Upper lobe of right lung (tissue), 1 donor: ENCODE data around the gene VAMP2. TPM values are rescaled to one million over a fixed set of nuclear protein-coding genes. Genes with fewer than 3 reads are reported as not detected.

Experiments used
- ATAC-seq: fragments of 200-7000 bp; cut with Tn5 transposase; one replicate; pipeline ENCODE4 v1.9.1; 2020; ENCODE audit warnings: mild to moderate bottlenecking, moderate library complexity
- DNase-seq: peaks from one replicate; pipeline ENCODE4 v3.0.0-alpha.2; 2020
- H3K27ac ChIP-seq: fragments of 200-600 bp; one replicate; pipeline ENCODE4 v1.8.0; 2022
- H3K27me3 ChIP-seq: fragments of 200-600 bp; one replicate; pipeline ENCODE4 v1.8.0; 2022; ENCODE audit warnings: mild to moderate bottlenecking
- H3K36me3 ChIP-seq: fragments of 200-600 bp; one replicate; pipeline ENCODE4 v1.8.0; 2022
- H3K4me1 ChIP-seq: fragments of 200-600 bp; one replicate; pipeline ENCODE4 v1.8.0; 2022
- H3K4me3 ChIP-seq: fragments of 200-600 bp; one replicate; pipeline ENCODE4 v1.8.0; 2022; ENCODE audit warnings: mild to moderate bottlenecking
- H3K9me3 ChIP-seq: fragments of 200-600 bp; one replicate; pipeline ENCODE4 v1.8.0; 2022
- intact Hi-C: fragments of 100-400 bp; cut with DNase I; formaldehyde crosslinking; loops from one replicate; pipeline ENCODE4 v1.11.0; 2022
- total RNA-seq: library from RNA; stranded (reverse); fragmentation: NEBNext Ultra II Directional; extraction: Animal tissue kit (Norgen Biotek cat#: 25700); gene quantifications from one replicate; pipeline ENCODE4 v1.2.1, GENCODE V29; 2021
- TF ChIP-seq, protein P1 (sequence below): fragments of 200-600 bp; IDR thresholded peaks from one replicate; pipeline ENCODE4 v1.8.0; 2022; ENCODE audit warnings: antibody characterized with exemption
- donor health status: DM: no; HTN: yes; CAD: no; lungs with severe emphysema.

VAMP2 gene
- total RNA-seq, 1 donor from 2014 or later, result 78.1 TPM

DNA sequence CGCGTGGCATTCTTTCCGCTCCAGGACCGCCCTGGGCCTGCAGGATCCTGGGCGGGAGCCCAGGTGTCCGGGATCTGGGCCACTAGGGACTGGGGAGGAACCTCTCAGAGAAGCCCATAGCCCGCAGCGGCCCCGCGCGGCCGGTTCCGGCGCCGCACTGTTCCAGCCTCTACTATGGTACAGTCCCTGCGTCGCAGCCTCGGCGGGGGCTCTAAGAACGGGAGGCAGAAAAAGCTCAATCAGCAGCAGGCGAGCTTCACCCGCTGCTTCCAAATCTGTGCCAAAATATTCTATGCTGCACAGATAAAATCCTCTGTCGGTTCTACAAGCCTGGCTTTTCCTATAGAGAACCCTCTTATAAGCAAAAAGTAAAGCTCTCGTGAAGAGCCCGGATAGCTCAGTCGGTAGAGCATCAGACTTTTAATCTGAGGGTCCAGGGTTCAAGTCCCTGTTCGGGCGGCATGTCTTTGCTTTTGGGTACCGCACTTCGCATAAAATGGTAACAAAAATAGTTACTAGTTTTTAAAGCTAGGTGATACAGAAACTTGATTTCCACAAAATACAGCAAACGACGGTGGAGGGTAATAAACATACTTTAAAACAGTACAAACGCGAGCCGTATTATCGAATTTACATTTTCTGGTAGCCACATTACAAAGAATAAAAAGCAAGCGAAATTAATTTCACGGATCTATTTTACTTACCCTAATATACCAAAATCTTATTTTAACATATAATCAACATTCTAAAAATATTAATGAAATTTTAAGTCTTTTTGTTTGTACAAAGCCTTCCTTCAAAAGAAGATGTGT, 43.8 kb downstream of the VAMP2 start:
- ATAC-seq (peak; percentile 83), DNase-seq (peak; percentile 94)
- Histone ChIP-seq H3K27ac (peak overlapping the region; percentile 68), H3K36me3 (no peaks in the 10 kb centered on the region), H3K4me1 (peaks cover 54% of the 10 kb centered on the region), H3K27me3 (peaks cover 46% of the 10 kb centered on the region), H3K4me3 (peak overlapping the region; percentile 67), H3K9me3 (no peaks in the 10 kb centered on the region)
- intact Hi-C loops, result no loop called here
- TF ChIP-seq, protein P1, sequence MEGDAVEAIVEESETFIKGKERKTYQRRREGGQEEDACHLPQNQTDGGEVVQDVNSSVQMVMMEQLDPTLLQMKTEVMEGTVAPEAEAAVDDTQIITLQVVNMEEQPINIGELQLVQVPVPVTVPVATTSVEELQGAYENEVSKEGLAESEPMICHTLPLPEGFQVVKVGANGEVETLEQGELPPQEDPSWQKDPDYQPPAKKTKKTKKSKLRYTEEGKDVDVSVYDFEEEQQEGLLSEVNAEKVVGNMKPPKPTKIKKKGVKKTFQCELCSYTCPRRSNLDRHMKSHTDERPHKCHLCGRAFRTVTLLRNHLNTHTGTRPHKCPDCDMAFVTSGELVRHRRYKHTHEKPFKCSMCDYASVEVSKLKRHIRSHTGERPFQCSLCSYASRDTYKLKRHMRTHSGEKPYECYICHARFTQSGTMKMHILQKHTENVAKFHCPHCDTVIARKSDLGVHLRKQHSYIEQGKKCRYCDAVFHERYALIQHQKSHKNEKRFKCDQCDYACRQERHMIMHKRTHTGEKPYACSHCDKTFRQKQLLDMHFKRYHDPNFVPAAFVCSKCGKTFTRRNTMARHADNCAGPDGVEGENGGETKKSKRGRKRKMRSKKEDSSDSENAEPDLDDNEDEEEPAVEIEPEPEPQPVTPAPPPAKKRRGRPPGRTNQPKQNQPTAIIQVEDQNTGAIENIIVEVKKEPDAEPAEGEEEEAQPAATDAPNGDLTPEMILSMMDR, result peak; percentile 90

DNA sequence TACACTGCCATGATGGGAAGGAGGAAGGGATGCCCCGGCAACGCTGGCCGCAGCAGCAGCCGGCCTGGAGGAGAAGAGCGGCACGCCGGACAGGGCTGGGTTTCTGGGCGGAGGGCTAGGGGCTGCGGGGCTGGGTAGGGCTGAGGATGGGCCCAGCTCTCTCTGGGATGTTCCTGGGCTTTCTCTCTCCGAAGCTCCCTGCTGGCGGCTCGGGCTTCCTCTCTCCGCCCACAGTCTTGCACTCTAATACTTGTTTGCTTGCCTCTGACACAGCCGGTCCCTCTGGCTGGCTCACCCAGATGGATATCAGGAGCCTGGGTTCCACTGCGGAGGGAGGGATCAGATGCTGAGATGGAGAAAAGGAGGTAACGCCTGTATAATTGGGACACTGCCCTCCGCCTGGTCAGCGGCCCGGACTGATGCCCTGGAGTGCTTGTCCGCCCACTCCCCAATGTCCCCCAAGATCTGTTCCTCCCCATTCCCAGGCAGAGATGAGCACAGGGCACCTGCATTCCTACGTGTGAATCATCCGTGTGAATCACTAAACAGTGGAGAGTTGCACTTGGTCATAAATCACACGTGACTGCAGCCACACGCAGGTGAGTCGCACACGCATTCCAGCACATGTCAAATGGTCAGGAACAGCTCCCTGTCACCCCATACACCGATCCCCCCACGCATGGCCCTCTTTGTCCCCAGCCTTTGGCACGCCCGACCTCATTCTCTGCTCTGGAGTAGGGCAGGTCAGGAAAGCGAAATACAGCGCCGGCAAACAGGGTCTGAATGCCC, 44.6 kb downstream of the VAMP2 start, which contains the start of gene ALOXE3:
Gene ALOXE3 (minus strand): TSS at position 535 of the 789 bp plus-strand sequence. CDS start 524 bp downstream, at position 11.
- no peaks in the 10 kb centered on the region for H3K36me3 ChIP-seq
- intact Hi-C loops, result no loop called here
- H3K4me3 ChIP-seq, result peak within 1 kb of the TSS; percentile 67
- no peaks in the 10 kb centered on the region for H3K9me3 ChIP-seq
- H3K27ac ChIP-seq, result peak within 1 kb of the TSS; percentile 68
- ATAC-seq (peak; percentile 6), DNase-seq (no peak)
- H3K27me3 ChIP-seq, result peaks cover 46% of the 10 kb centered on the region
- H3K4me1 ChIP-seq, result peaks cover 46% of the 10 kb centered on the region
- TF ChIP-seq, protein P1, result no peak

DNA sequence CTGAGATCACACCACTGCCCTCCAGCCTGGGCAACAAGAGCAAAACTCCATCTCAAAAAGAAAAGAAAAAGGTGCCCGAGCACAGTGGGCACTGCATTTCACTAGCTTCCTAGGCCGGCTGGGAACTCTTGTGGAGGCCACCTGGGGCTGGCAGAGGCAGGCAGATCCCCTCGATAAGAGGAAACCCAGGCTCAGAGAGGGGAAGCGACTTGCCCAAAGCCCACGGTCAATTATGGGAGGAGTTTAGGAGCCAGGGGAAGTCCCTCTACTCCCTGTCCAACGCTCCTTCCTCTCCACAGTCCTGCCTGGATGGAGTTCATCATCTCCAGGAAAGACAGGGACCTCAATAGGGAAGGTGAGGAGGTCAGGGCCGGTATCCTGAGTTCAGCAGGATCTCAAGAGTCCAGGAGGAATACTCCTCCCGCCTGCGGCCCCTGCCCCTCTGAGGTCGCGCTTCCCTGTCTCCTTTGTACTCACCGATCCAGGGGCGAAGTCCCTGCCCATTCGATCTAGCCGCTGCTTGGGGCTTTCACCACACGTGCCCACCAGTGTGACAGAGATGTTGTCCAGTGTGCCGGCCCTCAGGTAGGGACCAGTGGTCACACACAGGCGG, 45.3 kb downstream of the VAMP2 start:
- DNase-seq, result no peak
- ATAC-seq, result no peak
- Histone ChIP-seq H3K9me3 (no peaks in the 10 kb centered on the region), H3K4me3 (peak overlapping the region; percentile 67), H3K27ac (no peak overlapping the region), H3K27me3 (peaks cover 47% of the 10 kb centered on the region), H3K36me3 (no peaks in the 10 kb centered on the region), H3K4me1 (peaks cover 40% of the 10 kb centered on the region)
- intact Hi-C loops, result no loop called here
- TF ChIP-seq, protein P1, result no peak

DNA sequence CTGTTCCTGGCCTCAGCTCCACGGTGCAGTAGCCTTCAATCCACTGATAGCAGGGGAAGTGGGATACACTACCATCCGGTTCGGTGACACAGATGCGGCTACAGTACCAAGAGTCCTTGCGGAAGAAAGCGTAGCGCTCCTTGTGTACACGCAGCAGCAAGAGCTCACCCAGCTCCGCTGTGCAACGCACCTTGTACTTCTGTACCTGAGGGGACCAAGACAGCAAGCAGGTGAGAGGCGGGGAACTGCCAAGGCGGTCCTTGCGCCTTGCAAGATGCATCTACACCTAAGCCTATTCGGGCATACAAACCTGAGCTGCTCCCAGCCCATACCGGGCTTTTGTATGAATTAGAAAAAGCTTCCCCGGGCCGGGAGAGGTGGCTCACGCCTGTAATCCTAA, 46.0 kb downstream of the VAMP2 start:
- TF ChIP-seq, protein P1, result no peak
- intact Hi-C loops, result no loop called here
- DNase-seq (no peak), ATAC-seq (no peak)
- Histone ChIP-seq H3K9me3 (no peaks in the 10 kb centered on the region), H3K27me3 (peaks cover 54% of the 10 kb centered on the region), H3K4me1 (peaks cover 36% of the 10 kb centered on the region), H3K4me3 (no peak overlapping the region), H3K36me3 (no peaks in the 10 kb centered on the region), H3K27ac (no peak overlapping the region)

DNA sequence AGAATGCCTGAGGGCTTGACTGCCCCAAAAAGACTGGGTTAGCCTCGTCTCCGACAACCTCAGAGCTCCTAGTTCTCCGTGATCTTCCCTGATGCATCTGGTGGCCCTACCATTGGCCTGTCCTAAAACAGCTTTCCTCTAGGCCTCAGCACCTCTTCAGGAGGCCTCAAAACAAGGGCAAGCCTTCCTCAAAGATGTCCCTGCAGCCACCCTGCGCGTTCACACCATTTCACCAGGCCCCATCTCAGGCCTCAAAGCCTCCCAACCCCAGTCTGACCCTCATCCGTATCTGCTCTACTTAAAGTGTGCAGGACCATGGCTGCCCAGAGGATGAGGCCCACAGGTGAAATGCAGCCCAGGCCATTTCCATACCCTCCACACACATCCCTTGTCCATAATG, 51.8 kb downstream of the VAMP2 start:
- Histone ChIP-seq H3K36me3 (no peaks in the 10 kb centered on the region), H3K9me3 (no peaks in the 10 kb centered on the region), H3K27ac (no peak overlapping the region), H3K27me3 (peaks cover 70% of the 10 kb centered on the region), H3K4me3 (no peak overlapping the region), H3K4me1 (peaks cover 6% of the 10 kb centered on the region)
- TF ChIP-seq, protein P1, result no peak
- ATAC-seq (no peak), DNase-seq (no peak)
- intact Hi-C loops, result no loop called here
